IMR-90 (cell line): ENCODE data around the gene HDAC9. TPM values are rescaled to one million over a fixed set of nuclear protein-coding genes. Genes with fewer than 3 reads are reported as not detected.

ENCODE experiments used
- ATAC-seq: fragments of 200-7000 bp; cut with Tn5 transposase; 2 replicates; pipeline ENCODE4 v1.9.1; 2020; ENCODE audit warnings: low read depth, mild to moderate bottlenecking, moderate library complexity
- BruUV-seq: library from RNA; stranded (reverse); fragments of 400-500 nt; replicated peaks from 2 replicates; lab custom pipeline; 2021; lab: Mats Ljungman, UMichigan
- CTCF ChIA-PET: fragments of 300-600 bp; formaldehyde crosslinking; extraction: SDS; loops from one replicate; lab custom pipeline; 2021; ENCODE audit warnings: antibody characterized with exemption; lab: Yijun Ruan, JAX
- POLR2A ChIA-PET: fragments of 300-600 bp; sonication (Branson Sonifier 250); formaldehyde crosslinking; loops from one replicate; lab custom pipeline; 2022; ENCODE audit warnings: antibody characterized with exemption; ENCODE audit not compliant: unreplicated experiment; lab: Charles Lee
- DNase-seq: peaks from one replicate; pipeline ENCODE4 v3.0.0; 2013
- H2AFZ ChIP-seq: replicated peaks from 2 replicates; pipeline ENCODE3; 2013; ENCODE audit warnings: low read length, mild to moderate bottlenecking; ENCODE audit not compliant: poor library complexity
- H2AK5ac ChIP-seq: 2 replicates; pipeline ENCODE4 v1.6.1; 2013; ENCODE audit warnings: low read depth, low read length, inconsistent platforms
- H2AK9ac ChIP-seq: replicated peaks from 2 replicates; pipeline ENCODE3; 2013; ENCODE audit warnings: mild to moderate bottlenecking, low read depth, low read length, moderate library complexity; ENCODE audit not compliant: poor library complexity
- H2BK120ac ChIP-seq: 2 replicates; pipeline ENCODE4 v1.6.1; 2013; ENCODE audit warnings: low read depth, low read length, inconsistent platforms
- H2BK15ac ChIP-seq: 3 replicates; pipeline ENCODE4 v1.6.1; 2013; ENCODE audit warnings: low read depth, low read length, inconsistent platforms
- H2BK20ac ChIP-seq: 2 replicates; pipeline ENCODE4 v1.6.1; 2013; ENCODE audit warnings: low read depth, mild to moderate bottlenecking, inconsistent platforms, low read length, moderate library complexity
- H2BK5ac ChIP-seq: 2 replicates; pipeline ENCODE4 v1.6.1; 2013; ENCODE audit warnings: mild to moderate bottlenecking, low read depth, low read length, inconsistent platforms; ENCODE audit not compliant: poor library complexity, severe bottlenecking
- H3K14ac ChIP-seq: replicated peaks from 2 replicates; pipeline ENCODE4 v1.6.1; 2013; ENCODE audit warnings: low read depth, low read length, inconsistent platforms
- H3K18ac ChIP-seq: 2 replicates; pipeline ENCODE4 v1.6.1; 2013; ENCODE audit warnings: low read depth, low read length, control low read depth
- H3K23ac ChIP-seq: 2 replicates; pipeline ENCODE4 v1.6.1; 2013; ENCODE audit warnings: low read depth, low read length, inconsistent platforms
- H3K27ac ChIP-seq: 2 replicates; pipeline ENCODE4 v1.5.1; 2013; ENCODE audit warnings: mild to moderate bottlenecking, control low read depth, low read length; ENCODE audit not compliant: insufficient read depth
- H3K27me3 ChIP-seq: 2 replicates; pipeline ENCODE4 v1.6.1; 2013; ENCODE audit warnings: low read length; ENCODE audit not compliant: control insufficient read depth, insufficient read depth
- H3K36me3 ChIP-seq: 2 replicates; pipeline ENCODE4 v1.6.1; 2013; ENCODE audit warnings: low read length, mixed read lengths; ENCODE audit not compliant: control insufficient read depth, insufficient read depth
- H3K4ac ChIP-seq: 2 replicates; pipeline ENCODE4 v1.6.1; 2013; ENCODE audit warnings: low read depth, low read length, inconsistent platforms
- H3K4me1 ChIP-seq: 2 replicates; pipeline ENCODE4 v1.6.1; 2013; ENCODE audit warnings: low read length, mixed read lengths; ENCODE audit not compliant: control insufficient read depth, insufficient read depth
- H3K4me2 ChIP-seq: 2 replicates; pipeline ENCODE4 v1.6.1; 2013; ENCODE audit warnings: low read depth, mild to moderate bottlenecking, control low read depth, low read length, moderate library complexity
- H3K4me3 ChIP-seq: 2 replicates; pipeline ENCODE4 v1.5.1; 2013; ENCODE audit warnings: low read depth, mild to moderate bottlenecking, control low read depth, low read length, moderate library complexity; ENCODE audit not compliant: insufficient read depth
- H3K56ac ChIP-seq: 2 replicates; pipeline ENCODE4 v1.6.1; 2013; ENCODE audit warnings: low read length, inconsistent platforms; ENCODE audit not compliant: insufficient read depth; ENCODE audit errors: extremely low read depth
- H3K79me1 ChIP-seq, 2 experiments: 2 replicates each; pipeline ENCODE4 v1.6.1; 2013; ENCODE audit warnings: low read length in 2 of 2, inconsistent platforms in 1 of 2, low read depth in 1 of 2
- H3K9ac ChIP-seq: 2 replicates; pipeline ENCODE4 v1.6.1; 2013; ENCODE audit warnings: low read depth, low read length, control low read depth
- H3K9me1 ChIP-seq: 2 replicates; pipeline ENCODE4 v1.6.1; 2013; ENCODE audit warnings: low read length, inconsistent platforms; ENCODE audit not compliant: insufficient read depth
- H3K9me3 ChIP-seq: 2 replicates; pipeline ENCODE4 v1.6.1; 2013; ENCODE audit warnings: low read length; ENCODE audit not compliant: control insufficient read depth, insufficient read depth
- H4K20me1 ChIP-seq: 2 replicates; pipeline ENCODE4 v1.6.1; 2013; ENCODE audit warnings: low read length, inconsistent platforms; ENCODE audit not compliant: insufficient read depth
- H4K5ac ChIP-seq: 2 replicates; pipeline ENCODE4 v1.6.1; 2013; ENCODE audit warnings: mild to moderate bottlenecking, low read depth, low read length, control low read depth
- H4K8ac ChIP-seq, 2 experiments: 2 replicates each; pipeline ENCODE4 v1.6.1; 2013; ENCODE audit warnings: low read depth in 2 of 2, low read length in 2 of 2, control low read depth in 1 of 2, inconsistent platforms in 1 of 2
- H4K91ac ChIP-seq: 2 replicates; pipeline ENCODE4 v1.6.1; 2013; ENCODE audit warnings: low read depth, low read length, inconsistent platforms; ENCODE audit not compliant: insufficient read depth
- POLR2A ChIP-seq: IDR thresholded peaks from 2 replicates; pipeline ENCODE4 v1.6.1; 2012; ENCODE audit warnings: mild to moderate bottlenecking, low read depth, low read length
- WGBS, 2 experiments: methylation state at CpG; one replicate each; pipeline versions ENCODE4 v1.1.5 to v1.1.7; 2013; ENCODE audit warnings: missing lambda C conversion rate in 2 of 2; ENCODE audit not compliant: insufficient read length in 1 of 2; ENCODE audit errors: extremely low coverage in 2 of 2; 5-methylcytosine and 5-hydroxymethylcytosine counted together
- dilution Hi-C: fragments of 300-500 bp; cut with HindIII; formaldehyde crosslinking; loops from one replicate; pipeline ENCODE4 v1.14.3; 2018; ENCODE audit warnings: low sequenced_read_pairs; ENCODE audit not compliant: unreplicated experiment
- in situ Hi-C: fragments of 300-500 bp; cut with MboI; formaldehyde crosslinking; loops from 3 replicates; pipeline ENCODE4 v1.14.3; 2019; ENCODE audit warnings: low sequenced_read_pairs, inconsistent platforms, mixed read lengths
- intact Hi-C: fragments of 100-400 bp; cut with micrococcal nuclease; formaldehyde crosslinking; loops from 2 replicates; pipeline ENCODE4 v1.10.0; 2022
- polyA plus RNA-seq, 3 experiments: library from polyadenylated mRNA; depleted of rRNA; stranded (reverse); fragments of >200 nt; gene quantifications; 2 replicates each; pipeline ENCODE4 v1.2.3, GENCODE V29; 2012; ENCODE audit warnings: low replicate concordance in 1 of 3
- total RNA-seq: library from RNA; depleted of rRNA; stranded (reverse); fragments of >200 nt; gene quantifications from 2 replicates; pipeline ENCODE4 v1.2.3, GENCODE V29; 2012

Gene HDAC9
- total and polyA plus RNA-seq, 2 of the 4 experiments (the other 2 are of a cell fraction) = 4.3 to 24.7 TPM

- Histone ChIP-seq H3K56ac (no peak overlapping the region), H3K9me1 (peaks cover 4% of the 10 kb centered on the region; the same call in 1 of the 2 replicates), H3K18ac (peak overlapping the region; percentile 57; the same call in 1 of the 2 replicates), H3K27me3 (no peaks in the 10 kb centered on the region), H3K4ac (no peak overlapping the region), H2AK9ac (no peak overlapping the region), H3K4me3 (no peak overlapping the region), H4K8ac (no peak overlapping the region), H2AFZ (peak overlapping the region; percentile 32), H3K9me3 (no peaks in the 10 kb centered on the region), H4K91ac (no peak overlapping the region), H2BK120ac (0 out of 2 replicates have a peak overlapping the region, but pooled peaks have one; percentile 43), H3K36me3 (no peaks in the 10 kb centered on the region), H3K9ac (no peak overlapping the region), H3K23ac (no peak overlapping the region), H3K27ac (no peak overlapping the region), H3K79me1 (no peaks in the 10 kb centered on the region), H2BK15ac (no peak overlapping the region), H2BK5ac (no peak overlapping the region), H2AK5ac (no peak overlapping the region), H2BK20ac (0 out of 2 replicates have a peak overlapping the region, but pooled peaks have one; percentile 63), H4K20me1 (no peaks in the 10 kb centered on the region), H3K4me1 (peaks cover 5% of the 10 kb centered on the region), H4K5ac (no peak overlapping the region; the same call in 1 of the 2 replicates), H3K4me2 (no peak overlapping the region), H3K14ac (no peak overlapping the region; the same call in 1 of the 2 replicates)
- WGBS, 2 experiments = 80% methylated on average over 3 of the region's 9 CpGs; no CpG with 5 or more reads in 1 of the 2 experiments
- no TSS peak for BruUV-seq
- no peak for TF ChIP-seq POLR2A
- DNase-seq (no peak), ATAC-seq (no peak)
- in situ Hi-C loops (no loop called here), intact Hi-C loops (no loop called here), dilution Hi-C loops (no loop called here)
- POLR2A ChIA-PET = no interaction called here
- CTCF ChIA-PET = no interaction called here
Measured at GRCh38 chr7:18654709-18655108, 159.2 kb downstream of the HDAC9 start.
